ENCODE results near the gene KLK14.

Gene KLK14

GRCh38 chr19:51108066-51108804, 25.5 kb upstream of the KLK14 start, which contains the start of gene CTU1:
Gene CTU1 (minus strand): TSS chr19:51108409. CDS start chr19:51104569, 3,840 bp downstream.
- DNase-seq = peak; percentile 97 to 98

DNA sequence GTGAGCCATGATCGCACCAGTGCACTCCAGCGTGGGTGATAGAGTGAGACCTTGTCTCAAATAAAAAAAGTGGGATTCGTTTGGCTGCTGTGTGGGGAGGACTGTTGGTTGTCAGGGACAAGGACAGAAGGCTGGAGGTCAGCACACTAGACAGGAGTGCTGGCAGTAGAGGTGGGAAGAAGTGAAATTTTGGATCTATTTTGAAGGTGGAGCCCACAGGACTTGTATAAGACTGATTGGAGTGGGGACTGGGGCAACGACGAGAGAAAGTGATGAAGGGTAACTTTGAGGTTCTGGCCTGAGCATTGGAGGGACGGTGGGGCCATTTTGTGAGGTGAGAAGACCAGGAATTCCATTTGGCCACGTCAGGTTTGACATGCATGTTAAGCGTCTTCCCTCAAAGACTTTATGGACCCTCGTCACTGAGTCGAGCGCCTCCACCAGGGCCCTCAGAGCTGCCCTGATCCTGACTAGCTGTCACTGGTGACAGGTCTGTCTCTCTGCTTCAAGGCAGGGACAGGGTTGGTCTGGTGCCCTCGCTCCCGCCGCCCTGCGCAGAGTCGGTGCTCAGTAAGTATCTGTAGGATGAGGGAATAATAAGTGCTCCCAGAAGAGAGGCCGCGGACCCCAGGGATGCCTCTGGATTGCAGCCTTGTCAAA, 24.8 kb upstream of the KLK14 start:
- DNase-seq = peak; percentile 16 to 18

- DNase-seq = no peak
Observed at GRCh38 chr19:51103926-51104341, 21.2 kb upstream of the KLK14 start.

- DNase-seq = no peak
Observed at GRCh38 chr19:51102991-51103390, 20.3 kb upstream of the KLK14 start.

- DNase-seq = no peak
Observed at GRCh38 chr19:51101171-51101865, 18.6 kb upstream of the KLK14 start.

- DNase-seq = no peak
Observed at GRCh38 chr19:51100601-51101000, 17.9 kb upstream of the KLK14 start.

DNA sequence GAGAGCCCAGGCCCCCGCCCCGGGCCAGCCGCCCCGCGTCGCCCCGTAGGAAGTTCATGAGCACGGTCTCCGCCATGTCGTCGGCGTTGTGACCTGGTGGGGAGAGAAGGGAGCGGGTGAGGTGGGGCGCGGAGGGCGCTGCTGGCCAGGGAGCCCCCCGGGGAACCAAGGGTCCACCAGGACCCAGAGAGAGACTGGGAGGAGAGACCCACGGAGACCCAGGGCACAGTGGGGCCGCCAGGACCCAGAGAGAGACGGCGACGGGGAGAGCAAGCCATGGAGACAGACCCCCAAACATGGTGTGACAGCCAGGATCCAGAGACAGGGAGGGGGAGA, 16.3 kb upstream of the KLK14 start:
- no peak for DNase-seq

- peak; percentile 34 to 37 for DNase-seq
Observed at GRCh38 chr19:51098365-51099046, 15.8 kb upstream of the KLK14 start.

DNA sequence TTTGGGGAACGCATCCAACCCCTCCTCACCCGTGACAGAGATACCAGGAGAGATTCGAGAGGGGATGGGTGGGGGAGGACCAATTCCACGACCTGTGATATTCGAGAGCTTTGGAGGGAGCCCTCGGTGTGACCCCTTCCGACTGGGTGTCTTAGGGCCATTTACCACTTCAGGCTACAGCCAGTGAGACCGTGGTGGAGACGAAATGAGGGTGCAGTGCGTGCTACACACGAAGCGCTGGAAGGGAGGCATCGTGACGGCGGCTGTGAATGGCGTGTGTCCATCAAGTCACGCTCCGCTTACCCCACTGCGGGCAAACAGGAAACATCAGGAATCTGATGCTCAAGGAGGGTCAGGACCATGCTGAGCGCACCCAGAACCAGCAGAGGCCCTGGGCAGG, 15.1 kb upstream of the KLK14 start:
- no peak for DNase-seq

DNA sequence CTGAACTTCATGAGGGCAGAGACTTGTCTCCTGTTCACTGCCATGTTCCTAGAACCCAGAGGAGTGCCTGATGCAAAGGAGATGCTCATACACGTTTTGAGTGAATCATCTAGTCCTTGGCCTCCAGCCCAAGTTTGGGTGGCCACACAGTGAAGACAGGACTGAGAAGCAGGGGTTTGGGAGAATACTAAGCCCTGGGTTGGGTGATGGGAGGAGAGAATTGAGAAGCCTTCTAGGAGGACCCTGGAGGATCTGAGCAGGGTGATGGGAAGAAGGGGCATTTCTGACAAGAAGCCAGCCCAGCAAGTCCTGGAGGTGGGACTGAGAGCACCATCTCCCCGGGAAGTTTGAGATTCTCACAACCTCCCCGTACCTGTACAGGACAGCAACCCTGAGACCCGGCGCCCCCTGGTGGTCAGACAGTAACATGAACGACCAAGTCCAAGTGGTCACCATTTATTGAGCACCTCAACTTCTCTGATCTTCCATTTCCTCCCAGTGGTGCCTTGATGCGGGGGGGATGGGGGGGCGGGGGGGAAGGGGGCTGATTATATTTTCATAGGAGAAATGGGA, 14.6 kb upstream of the KLK14 start:
- peak; percentile 75 to 76 for DNase-seq

DNA sequence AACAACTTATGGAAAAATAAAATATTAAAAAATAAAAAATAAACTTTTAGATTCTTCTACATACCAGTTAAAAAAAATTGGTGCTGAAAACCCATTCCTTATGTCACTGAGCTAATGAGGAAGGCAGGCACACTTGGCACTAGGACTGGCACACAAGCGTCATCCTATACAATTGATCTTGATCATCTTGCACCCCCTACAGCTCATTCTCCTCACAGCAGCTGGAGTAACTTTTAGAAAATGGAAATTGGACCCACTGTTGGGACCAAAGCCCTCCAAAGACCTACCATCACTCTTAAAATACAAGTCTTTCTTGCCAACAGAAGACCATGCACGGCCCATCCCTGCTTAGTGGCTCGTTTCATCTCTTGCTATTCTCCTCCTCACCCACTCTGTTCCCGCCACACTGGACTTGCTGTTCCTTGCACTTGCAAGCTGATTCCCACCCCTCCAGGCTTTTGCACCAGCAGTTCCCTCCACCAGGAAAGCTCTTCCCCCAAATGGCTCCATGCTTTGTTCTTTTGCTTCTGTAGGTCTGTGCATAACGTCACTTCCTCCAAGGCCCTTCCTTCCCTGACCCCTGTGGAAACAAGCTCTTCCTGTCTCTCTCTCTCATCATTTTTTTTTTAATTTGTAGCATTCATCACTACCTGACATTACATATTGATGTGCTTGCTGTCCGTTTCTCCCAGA, 13.9 kb upstream of the KLK14 start:
- DNase-seq = no peak

DNA sequence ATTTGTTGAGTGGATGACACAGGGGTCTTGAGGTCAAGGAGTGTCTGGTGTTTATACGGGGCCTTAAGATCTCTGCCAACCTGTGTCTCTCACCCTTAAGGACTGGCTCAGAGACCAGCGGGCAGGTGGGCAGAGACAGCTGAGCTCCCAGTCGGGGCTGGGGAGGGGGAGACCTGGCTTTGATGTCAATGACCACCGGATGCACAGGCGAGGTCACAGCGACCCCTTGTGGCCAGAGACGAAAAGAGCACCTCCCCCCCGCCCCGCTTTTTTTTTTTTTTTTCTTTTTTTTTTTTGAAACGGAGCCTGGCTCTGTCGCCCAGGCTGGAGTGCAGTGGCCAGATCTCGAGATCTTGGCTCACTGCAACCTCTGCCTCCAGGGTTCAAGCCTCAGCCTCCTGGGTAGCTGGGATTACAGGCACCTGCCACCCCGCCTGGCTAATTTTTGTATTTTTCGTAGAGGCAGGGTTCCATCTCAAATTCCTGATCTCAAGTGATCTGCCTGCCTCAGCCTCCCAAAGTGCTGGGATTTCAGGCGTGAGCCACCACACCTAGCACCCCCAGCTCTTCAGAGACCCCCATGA, 12.1 kb upstream of the KLK14 start:
- peak; percentile 20 to 26 for DNase-seq

GRCh38 chr19:51093510-51094345, 11.0 kb upstream of the KLK14 start:
- DNase-seq = no peak

- no peak for DNase-seq
Observed at GRCh38 chr19:51093101-51093500, 10.4 kb upstream of the KLK14 start.

- DNase-seq = no peak
Observed at GRCh38 chr19:51091895-51092873, 9.5 kb upstream of the KLK14 start.

DNA sequence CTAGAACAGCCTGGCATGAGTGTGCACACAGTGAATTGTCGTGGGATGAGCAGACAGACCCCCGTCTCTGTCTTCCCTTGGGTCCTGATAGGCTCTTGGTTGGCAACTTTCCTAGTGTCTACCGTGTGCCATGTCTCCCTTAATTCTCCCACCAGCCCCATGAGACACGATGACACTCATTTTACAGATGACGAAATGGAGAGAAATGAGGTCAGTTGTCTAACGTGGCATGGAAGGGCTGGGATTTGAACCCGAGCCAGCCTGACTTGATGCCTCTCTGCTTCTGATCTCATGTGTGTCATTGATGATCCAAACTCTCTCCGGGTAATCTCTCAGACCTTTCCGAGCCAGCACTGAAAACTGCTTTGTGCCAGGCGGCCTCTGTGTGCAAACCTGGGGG, 8.4 kb upstream of the KLK14 start:
- no peak for DNase-seq

DNA sequence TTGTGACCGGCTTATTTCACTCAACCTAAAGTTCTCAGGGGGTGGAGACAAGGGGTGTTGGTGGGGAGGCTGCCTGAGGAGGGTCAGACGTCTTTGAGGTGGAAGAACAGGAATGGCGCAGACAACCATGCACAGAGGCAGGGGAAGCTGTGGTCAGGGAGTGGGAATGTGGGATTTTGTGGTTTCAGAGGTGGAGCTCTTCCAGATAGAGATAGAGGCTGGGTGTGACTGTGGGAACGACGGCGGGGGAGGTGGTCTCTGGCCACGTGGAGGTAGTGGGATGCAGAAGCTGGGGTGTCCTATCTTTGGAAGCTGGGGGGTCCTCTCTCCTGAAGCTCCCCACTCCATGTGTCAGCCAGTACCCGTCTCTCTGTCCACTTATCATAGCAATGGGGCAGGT, 7.8 kb upstream of the KLK14 start:
- no peak for DNase-seq

- no peak for DNase-seq
Observed at GRCh38 chr19:51089786-51090185, 7.1 kb upstream of the KLK14 start.

DNA sequence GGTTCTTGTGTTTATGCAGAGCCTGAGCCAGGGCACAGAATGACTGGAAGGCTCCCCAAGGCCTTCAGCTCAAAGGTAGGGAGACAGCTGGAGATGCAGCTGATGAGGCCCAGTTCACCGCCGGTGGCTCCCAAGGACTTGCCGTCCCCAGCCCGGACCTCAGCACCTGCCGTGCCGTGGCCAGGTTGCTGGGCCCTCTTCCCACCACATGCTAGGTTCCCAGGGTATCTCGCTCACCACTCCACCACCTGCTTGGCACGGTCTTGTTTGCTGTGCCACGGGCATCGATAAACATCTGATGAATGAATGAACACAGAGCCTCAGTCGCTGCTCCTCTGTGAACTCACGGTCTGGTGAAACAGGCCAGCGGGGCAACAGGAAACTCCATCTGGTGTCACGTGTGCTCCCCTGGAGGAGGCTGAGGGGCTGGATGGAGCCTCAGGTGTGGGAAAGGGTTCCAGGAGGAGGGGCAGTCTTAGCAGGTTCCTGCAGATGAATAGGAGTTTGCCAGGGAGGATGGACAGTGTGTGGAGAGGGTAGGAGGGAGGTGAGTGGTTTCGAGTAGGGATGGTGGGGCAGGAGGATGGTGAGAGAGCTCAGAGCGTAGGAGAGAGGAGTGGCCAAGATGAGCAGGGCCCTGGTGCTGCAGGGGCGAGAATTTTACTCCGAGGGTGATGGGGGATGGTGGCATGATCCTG, 3.6 kb upstream of the KLK14 start:
- no peak for DNase-seq

All from activated CD4-positive, alpha-beta T cell treated with anti-CD3 and anti-CD28 coated beads for 4 hours (primary cell).